CD14-positive monocyte (primary cell): ENCODE data around the gene TDRD7. TPM values are rescaled to one million over a fixed set of nuclear protein-coding genes. Genes with fewer than 3 reads are reported as not detected.

Source experiments
- DNase-seq, 3 donors: peaks; one replicate each; pipeline ENCODE4 v3.0.0-alpha.2; 2011 to 2022
- H2AFZ ChIP-seq: 2 replicates; pipeline ENCODE4 v1.6.0; 2012; ENCODE audit warnings: mild to moderate bottlenecking, low read depth, low read length, inconsistent platforms; ENCODE audit not compliant: insufficient read depth, poor library complexity, severe bottlenecking
- H3K27ac ChIP-seq, 2 donors: 1 replicate in 1 of 2; 2 replicates in 1 of 2; pipeline ENCODE4 v1.5.1; 2012 to 2013; ENCODE audit warnings: low read length in 2 of 2, control low read depth in 1 of 2, inconsistent platforms in 1 of 2, low read depth in 1 of 2, mild to moderate bottlenecking in 1 of 2
- H3K27me3 ChIP-seq, 2 donors: one replicate each; pipeline versions ENCODE4 v1.6.0 to v1.6.1; 2011 to 2013; ENCODE audit warnings: low read length in 2 of 2; ENCODE audit not compliant: control insufficient read depth in 2 of 2, insufficient read depth in 2 of 2
- H3K36me3 ChIP-seq, 2 donors: replicated peaks in 1 of 2; 1 replicate in 1 of 2; 2 replicates in 1 of 2; pipeline versions ENCODE4 v1.5.1 to v1.6.1; 2012 to 2013; ENCODE audit warnings: low read length in 2 of 2, control low read depth in 1 of 2, inconsistent platforms in 1 of 2, mild to moderate bottlenecking in 1 of 2; ENCODE audit not compliant: insufficient read depth in 2 of 2, control insufficient read depth in 1 of 2
- H3K4me1 ChIP-seq, 2 donors: 1 replicate in 1 of 2; 2 replicates in 1 of 2; pipeline versions ENCODE4 v1.5.1 to v1.6.1; 2012 to 2013; ENCODE audit warnings: low read length in 2 of 2, control low read depth in 1 of 2, inconsistent platforms in 1 of 2, mild to moderate bottlenecking in 1 of 2, moderate library complexity in 1 of 2; ENCODE audit not compliant: insufficient read depth in 2 of 2, control insufficient read depth in 1 of 2
- H3K4me2 ChIP-seq: replicated peaks from 2 replicates; pipeline ENCODE3; 2012; ENCODE audit warnings: low read length, moderate library complexity, mild to moderate bottlenecking; ENCODE audit not compliant: poor library complexity, severe bottlenecking; ENCODE audit errors: extremely low read depth
- H3K4me3 ChIP-seq, 3 experiments: fragments of 200-600 bp in 1 of 3; sonication (generic) in 1 of 3; replicated peaks in 1 of 3; 1 replicate in 2 of 3; 2 replicates in 1 of 3; pipeline ENCODE4 v1.5.1; 2011 to 2013; ENCODE audit warnings: low read length in 3 of 3, mild to moderate bottlenecking in 3 of 3, control low read depth in 2 of 3, low read depth in 2 of 3, inconsistent platforms in 1 of 3, moderate library complexity in 1 of 3
- H3K79me2 ChIP-seq: 2 replicates; pipeline ENCODE4 v1.6.0; 2012; ENCODE audit warnings: mild to moderate bottlenecking, control low read depth, inconsistent platforms, low read length, moderate library complexity; ENCODE audit not compliant: insufficient read depth
- H3K9ac ChIP-seq: 2 replicates; pipeline ENCODE4 v1.6.0; 2017; ENCODE audit warnings: low read length, mild to moderate bottlenecking; ENCODE audit not compliant: insufficient read depth, poor library complexity, severe bottlenecking
- H3K9me3 ChIP-seq, 2 donors: replicated peaks in 1 of 2; 1 replicate in 1 of 2; 2 replicates in 1 of 2; pipeline versions ENCODE4 v1.5.1 to v1.6.1; 2012 to 2013; ENCODE audit warnings: low read length in 2 of 2, control low read depth in 1 of 2; ENCODE audit not compliant: control insufficient read depth in 1 of 2, insufficient read depth in 1 of 2
- H4K20me1 ChIP-seq: 2 replicates; pipeline ENCODE4 v1.6.0; 2012; ENCODE audit warnings: mild to moderate bottlenecking, low read length, control low read depth, moderate library complexity; ENCODE audit not compliant: insufficient read depth
- H3K27ac Mint-ChIP-seq, 7 donors: one replicate each; pipeline ENCODE4 v1.8.0; 2020; ENCODE audit warnings: mild to moderate bottlenecking in 7 of 7, mixed read lengths in 7 of 7, moderate library complexity in 6 of 7, inconsistent platforms in 2 of 7
- H3K27me3 Mint-ChIP-seq, 3 donors: one replicate each; pipeline ENCODE4 v1.8.0; 2021 to 2022; ENCODE audit warnings: low read depth in 3 of 3, mild to moderate bottlenecking in 3 of 3, mixed read lengths in 3 of 3, moderate library complexity in 3 of 3, inconsistent platforms in 1 of 3
- H3K36me3 Mint-ChIP-seq, 2 donors: one replicate each; pipeline ENCODE4 v1.8.0; 2020; ENCODE audit warnings: mixed read lengths in 2 of 2, inconsistent platforms in 1 of 2, mild to moderate bottlenecking in 1 of 2
- H3K4me1 Mint-ChIP-seq: one replicate; pipeline ENCODE4 v1.8.0; 2020; ENCODE audit warnings: mild to moderate bottlenecking, mixed read lengths
- H3K4me3 Mint-ChIP-seq, 2 donors: one replicate each; pipeline ENCODE4 v1.8.0; 2020; ENCODE audit warnings: mild to moderate bottlenecking in 2 of 2, mixed read lengths in 2 of 2, moderate library complexity in 1 of 2
- H3K9me3 Mint-ChIP-seq, 7 donors: one replicate each; pipeline ENCODE4 v1.8.0; 2020 to 2022; ENCODE audit warnings: mixed read lengths in 7 of 7, mild to moderate bottlenecking in 6 of 7, moderate library complexity in 6 of 7, inconsistent platforms in 2 of 7
- CTCF ChIP-seq: fragments of 200-600 bp; IDR thresholded peaks from one replicate; pipeline ENCODE4 v1.8.0; 2022; ENCODE audit warnings: antibody characterized with exemption, mild to moderate bottlenecking
- WGBS: methylation state at CpG from one replicate; pipeline ENCODE4 v1.1.5; 2013; ENCODE audit warnings: missing lambda C conversion rate; ENCODE audit not compliant: insufficient coverage; 5-methylcytosine and 5-hydroxymethylcytosine counted together
- intact Hi-C, 2 donors: fragments of 100-400 bp; cut with micrococcal nuclease; formaldehyde crosslinking; loops; one replicate each; pipeline versions ENCODE4 v1.15.0 to v1.15.1; 2023
- polyA plus RNA-seq, 3 donors: library from polyadenylated mRNA; depleted of rRNA in 1 of 3; unstranded in 2 of 3; stranded (reverse) in 1 of 3; fragments of 300-500 nt in 2 of 3; fragments of >200 nt in 1 of 3; fragmentation: Illumina TruSeq in 2 of 3; gene quantifications; 1 replicate in 2 of 3; 2 replicates in 1 of 3; pipeline ENCODE4 v1.2.3, GENCODE V29; 2012 to 2021

TDRD7 gene
- polyA plus RNA-seq, 3 donors, result 8.1 to 12.0 (median 11.1) TPM

GRCh38 chr9:97389249-97389648 lies 22.6 kb upstream of the TDRD7 start:
- DNase-seq, result no peak
- intact Hi-C loops, result loop anchor here in 1 of 2 donors (10.0 kb wide), 1 partner anchor 226 kb away; no protein-coding TSS in a partner anchor

GRCh38 chr9:97390791-97391406 lies 21.0 kb upstream of the TDRD7 start:
- H3K9me3 Mint-ChIP-seq, result peaks cover 0 to 4% (median 0%) of the 10 kb centered on the region in 7 donors

More at GRCh38 chr9:97389249-97389648, 22.6 kb upstream of the TDRD7 start:
- 88% methylated on average over 1 of the region's 3 CpGs for WGBS
- Histone ChIP-seq H3K9ac (no peak overlapping the region), H3K79me2 (no peaks in the 10 kb centered on the region), H3K4me2 (no peak overlapping the region), H3K27me3 (no peaks in the 10 kb centered on the region), H4K20me1 (no peaks in the 10 kb centered on the region), H3K4me3 (no peak overlapping the region), H3K36me3 (no peaks in the 10 kb centered on the region), H3K27ac (no peak overlapping the region), H3K4me1 (peaks cover 17 to 23% of the 10 kb centered on the region in 2 donors), H2AFZ (no peak overlapping the region), H3K9me3 (no peaks in the 10 kb centered on the region)
- Mint-ChIP-seq H3K36me3 (no peaks in the 10 kb centered on the region), H3K27me3 (peaks cover 4 to 19% (median 7%) of the 10 kb centered on the region in 3 donors), H3K4me3 (no peak overlapping the region), H3K27ac (peak overlapping the region in 3 of 7 donors; percentile 13 to 80 (median 28)), H3K4me1 (peaks cover 19% of the 10 kb centered on the region), H3K9me3 (peaks cover 0 to 3% (median 0%) of the 10 kb centered on the region in 7 donors)
- TF ChIP-seq CTCF, result no peak

More at GRCh38 chr9:97390791-97391406, 21.0 kb upstream of the TDRD7 start:
- no peak overlapping the region for H3K27ac ChIP-seq
- intact Hi-C loops, result no loop called here
- no peaks in the 10 kb centered on the region for H3K36me3 ChIP-seq
- no peaks in the 10 kb centered on the region for H3K27me3 ChIP-seq
- H3K79me2 ChIP-seq, result no peaks in the 10 kb centered on the region
- no peak overlapping the region for H3K27ac Mint-ChIP-seq
- TF ChIP-seq CTCF, result no peak
- no peak overlapping the region for H2AFZ ChIP-seq
- H3K27me3 Mint-ChIP-seq, result peaks cover 5 to 18% (median 6%) of the 10 kb centered on the region in 3 donors
- H3K9me3 ChIP-seq, result no peaks in the 10 kb centered on the region
- peaks cover 17 to 23% of the 10 kb centered on the region in 2 donors for H3K4me1 ChIP-seq
- H3K9ac ChIP-seq, result no peak overlapping the region
- no peak for DNase-seq
- H3K4me3 Mint-ChIP-seq, result no peak overlapping the region
- no peaks in the 10 kb centered on the region for H4K20me1 ChIP-seq
- peaks cover 19% of the 10 kb centered on the region for H3K4me1 Mint-ChIP-seq
- no peaks in the 10 kb centered on the region for H3K36me3 Mint-ChIP-seq
- WGBS, result 83% methylated on average over 3 of the region's 10 CpGs
- no peak overlapping the region for H3K4me2 ChIP-seq
- H3K4me3 ChIP-seq, result no peak overlapping the region
